C4-2B (cell line): ENCODE measurements around the gene SLC10A4.

ENCODE experiments used
- H3K27ac ChIP-seq: fragments of 450-650 bp; 2 replicates; pipeline ENCODE4 v1.5.1; 2017
- ZFX ChIP-seq: fragments of 450-650 bp; IDR thresholded peaks from 2 replicates; pipeline ENCODE4 v1.6.1; 2017
- TF ChIP-seq, protein P1 (sequence below): fragments of 450-650 bp; conservative IDR thresholded peaks from 2 replicates; pipeline ENCODE4 v1.5.1; 2017; ENCODE audit warnings: mild to moderate bottlenecking

SLC10A4 gene

DNA sequence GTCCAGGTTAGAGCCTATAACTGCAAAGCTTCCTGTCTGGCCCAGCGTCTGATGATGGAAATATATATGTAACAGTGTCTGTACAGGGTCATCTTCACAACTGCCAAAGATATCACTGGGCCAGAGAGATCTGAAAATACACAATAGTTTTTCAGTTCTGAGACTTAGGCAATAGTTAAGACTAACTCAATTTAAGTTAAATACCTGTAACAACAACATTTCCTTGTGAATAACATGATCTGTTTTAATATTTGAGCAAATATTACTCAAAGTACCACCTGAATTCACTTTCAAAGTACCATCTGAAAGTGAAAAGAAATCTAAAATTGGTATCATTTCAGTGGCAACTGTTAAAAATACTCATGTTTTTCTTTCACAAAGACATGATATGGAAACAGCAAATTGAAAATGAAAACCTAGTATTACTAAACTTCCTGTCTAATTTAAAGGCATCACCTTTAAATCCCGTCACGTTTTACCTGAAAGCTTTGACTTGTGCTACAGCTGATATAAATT lies 16.5 kb downstream of the SLC10A4 start:
- H3K27ac ChIP-seq = no peak overlapping the region
- TF ChIP-seq, protein P1, sequence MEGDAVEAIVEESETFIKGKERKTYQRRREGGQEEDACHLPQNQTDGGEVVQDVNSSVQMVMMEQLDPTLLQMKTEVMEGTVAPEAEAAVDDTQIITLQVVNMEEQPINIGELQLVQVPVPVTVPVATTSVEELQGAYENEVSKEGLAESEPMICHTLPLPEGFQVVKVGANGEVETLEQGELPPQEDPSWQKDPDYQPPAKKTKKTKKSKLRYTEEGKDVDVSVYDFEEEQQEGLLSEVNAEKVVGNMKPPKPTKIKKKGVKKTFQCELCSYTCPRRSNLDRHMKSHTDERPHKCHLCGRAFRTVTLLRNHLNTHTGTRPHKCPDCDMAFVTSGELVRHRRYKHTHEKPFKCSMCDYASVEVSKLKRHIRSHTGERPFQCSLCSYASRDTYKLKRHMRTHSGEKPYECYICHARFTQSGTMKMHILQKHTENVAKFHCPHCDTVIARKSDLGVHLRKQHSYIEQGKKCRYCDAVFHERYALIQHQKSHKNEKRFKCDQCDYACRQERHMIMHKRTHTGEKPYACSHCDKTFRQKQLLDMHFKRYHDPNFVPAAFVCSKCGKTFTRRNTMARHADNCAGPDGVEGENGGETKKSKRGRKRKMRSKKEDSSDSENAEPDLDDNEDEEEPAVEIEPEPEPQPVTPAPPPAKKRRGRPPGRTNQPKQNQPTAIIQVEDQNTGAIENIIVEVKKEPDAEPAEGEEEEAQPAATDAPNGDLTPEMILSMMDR = no peak
- TF ChIP-seq ZFX = no peak

DNA sequence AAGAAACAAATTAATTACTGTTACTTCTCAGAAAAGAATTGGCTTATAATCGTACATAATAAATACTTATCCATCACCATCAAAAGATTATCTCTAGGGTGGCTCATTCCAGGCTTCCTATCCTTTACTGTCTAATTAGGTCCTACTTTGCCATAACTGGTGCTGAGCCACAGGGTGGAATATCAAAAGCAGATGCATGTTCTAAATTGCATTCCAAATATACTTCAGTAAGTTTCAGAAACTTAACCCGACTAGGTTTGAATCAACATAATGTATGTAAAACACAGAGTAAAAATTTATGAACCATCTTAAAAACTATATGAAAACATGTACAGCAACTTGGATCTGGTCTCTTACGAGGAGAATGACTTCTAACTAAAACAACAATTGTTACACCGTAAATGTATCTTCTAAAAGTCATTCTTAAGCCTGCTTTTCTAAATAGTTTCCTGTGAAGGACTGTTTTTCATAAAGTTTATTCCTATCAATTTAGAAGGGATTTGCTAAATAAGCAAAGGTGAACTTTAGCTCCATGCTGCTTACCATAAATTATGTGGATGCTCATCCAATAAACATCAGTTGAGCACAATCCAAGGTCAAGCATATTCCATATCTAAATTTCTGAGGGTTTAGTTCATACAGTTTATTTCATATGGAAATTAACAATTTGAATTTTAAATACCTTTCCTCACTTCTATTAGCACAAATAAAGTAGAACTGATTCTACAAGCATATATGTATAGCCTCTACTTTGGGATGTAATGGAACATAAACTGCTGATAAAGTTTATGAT lies 20.3 kb downstream of the SLC10A4 start:
- H3K27ac ChIP-seq = no peak overlapping the region
- TF ChIP-seq, protein P1 = no peak
- no peak for TF ChIP-seq ZFX

GRCh38 chr4:48504026-48504330 lies 20.8 kb downstream of the SLC10A4 start:
- TF ChIP-seq ZFX = no peak
- TF ChIP-seq, protein P1 = no peak
- H3K27ac ChIP-seq = no peak overlapping the region

- TF ChIP-seq, protein P1 = no peak
- TF ChIP-seq ZFX = no peak
- no peak overlapping the region for H3K27ac ChIP-seq
These were observed 21.2 kb downstream of the SLC10A4 start for GRCh38 chr4:48504352-48504751.

DNA sequence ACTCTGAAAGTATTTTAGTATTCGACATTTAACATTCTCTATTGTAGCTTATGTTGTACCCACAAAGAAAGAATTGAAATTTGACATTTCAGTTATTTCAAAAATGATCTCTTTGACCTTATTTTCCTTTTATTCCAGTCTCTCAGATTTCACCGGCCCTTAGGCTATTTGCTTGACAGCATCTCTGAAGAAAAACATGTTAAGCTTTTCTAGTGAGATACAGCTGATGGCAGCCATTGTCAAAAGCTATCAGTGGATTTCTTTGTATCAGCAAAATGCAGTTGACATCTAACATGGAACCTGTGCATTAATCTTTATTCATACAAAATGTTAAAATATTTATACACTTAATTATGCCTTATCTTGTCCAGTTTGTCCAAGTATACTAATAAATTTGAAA lies 23.6 kb downstream of the SLC10A4 start:
- no peak overlapping the region for H3K27ac ChIP-seq
- TF ChIP-seq, protein P1 = no peak
- no peak for TF ChIP-seq ZFX

DNA sequence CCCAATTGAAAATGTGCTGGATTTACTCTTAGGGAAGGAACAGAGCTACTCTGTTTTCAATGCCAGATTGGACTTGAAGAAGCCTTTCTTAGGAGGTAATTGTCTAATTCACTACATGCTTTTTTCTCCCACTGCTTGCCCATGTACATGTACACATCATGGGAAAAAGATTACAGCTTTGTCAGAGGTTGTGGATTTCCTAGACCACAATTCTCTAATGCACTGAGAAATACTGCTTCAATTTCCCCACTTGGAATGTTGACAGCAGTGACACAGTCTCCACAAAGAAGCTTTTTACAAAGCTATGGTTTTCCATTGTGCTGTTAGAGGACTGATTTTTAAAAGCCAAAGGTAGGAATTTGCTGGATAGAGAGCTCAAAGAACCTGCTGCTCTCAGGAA lies 26.4 kb downstream of the SLC10A4 start:
- no peak for TF ChIP-seq ZFX
- TF ChIP-seq, protein P1 = no peak
- H3K27ac ChIP-seq = no peak overlapping the region

DNA sequence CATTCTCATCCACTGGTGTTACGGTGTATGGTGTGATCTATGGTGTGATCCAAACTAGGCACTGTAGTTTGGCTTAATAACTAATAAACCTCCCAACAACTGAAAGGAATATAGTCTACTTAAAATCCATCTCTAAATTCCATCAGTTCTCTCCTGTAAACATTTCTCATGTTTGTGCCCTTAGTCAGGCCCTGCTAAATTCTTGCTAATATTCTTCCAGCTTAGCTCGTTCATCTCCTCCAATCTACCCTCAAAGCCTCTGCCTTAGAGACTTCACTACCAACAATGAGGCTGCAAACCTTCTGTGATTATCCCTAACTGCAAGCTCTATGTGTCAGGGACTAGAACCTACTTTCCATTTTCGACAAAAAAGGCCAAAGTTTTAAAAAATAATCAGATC lies 35.0 kb downstream of the SLC10A4 start:
- H3K27ac ChIP-seq = no peak overlapping the region
- no peak for TF ChIP-seq ZFX
- TF ChIP-seq, protein P1 = no peak
